T-cell (primary cell): Measurements from ENCODE around the gene HMX2. TPM values are rescaled to one million over a fixed set of nuclear protein-coding genes. Genes with fewer than 3 reads are reported as not detected.

Experiments used
- ATAC-seq, 4 experiments: fragments of 200-7000 bp in 3 of 4; fragments of 150-1000 bp in 1 of 4; cut with Tn5 transposase; replicated peaks in 1 of 4; 1 replicate in 3 of 4; 2 replicates in 1 of 4; pipeline ENCODE4 v1.10.0; 2021; ENCODE audit warnings: moderate library complexity in 3 of 4, mild to moderate bottlenecking in 2 of 4, moderate number of reproducible peaks in 1 of 4
- CTCF ChIA-PET, 2 donors: fragments of 300-600 bp; sonication (Branson Sonifier 250); formaldehyde crosslinking; loops; one replicate each; lab custom pipeline; 2022; ENCODE audit warnings: antibody characterized with exemption in 2 of 2; lab: Charles Lee
- POLR2A ChIA-PET, 2 donors: fragments of 300-600 bp; sonication (Branson Sonifier 250); formaldehyde crosslinking; loops; one replicate each; lab custom pipeline; 2022; ENCODE audit warnings: antibody characterized with exemption in 2 of 2; lab: Charles Lee
- DNase-seq, 35 experiments: peaks; one replicate each; pipeline versions ENCODE4 v3.0.0 to v3.0.0-alpha.2; 2013 to 2023
- H3K27ac ChIP-seq: one replicate; pipeline ENCODE4 v1.5.1; 2013; ENCODE audit warnings: low read length
- H3K27me3 ChIP-seq, 2 experiments: replicated peaks in 1 of 2; 1 replicate in 1 of 2; 2 replicates in 1 of 2; pipeline versions ENCODE4 v1.6.1 to v1.7.0; 2013; ENCODE audit warnings: low read length in 1 of 2, mixed read lengths in 1 of 2; ENCODE audit not compliant: control insufficient read depth in 2 of 2, insufficient read depth in 2 of 2; ENCODE audit errors: extremely low read depth in 1 of 2
- H3K36me3 ChIP-seq, 2 donors: 1 replicate in 1 of 2; 2 replicates in 1 of 2; pipeline versions ENCODE4 v1.6.1 to v1.7.0; 2013; ENCODE audit warnings: low read length in 1 of 2; ENCODE audit not compliant: control insufficient read depth in 2 of 2, insufficient read depth in 1 of 2; ENCODE audit errors: extremely low read depth in 1 of 2
- H3K4me1 ChIP-seq, 2 experiments: 1 replicate in 1 of 2; 2 replicates in 1 of 2; pipeline versions ENCODE4 v1.6.1 to v1.7.0; 2013; ENCODE audit warnings: low read length in 2 of 2, mixed read lengths in 1 of 2; ENCODE audit not compliant: insufficient read depth in 2 of 2, control insufficient read depth in 1 of 2; ENCODE audit errors: extremely low read depth in 1 of 2
- H3K4me3 ChIP-seq, 2 donors: 1 replicate in 1 of 2; 2 replicates in 1 of 2; pipeline versions ENCODE4 v1.5.1 to v1.7.0; 2013; ENCODE audit warnings: mild to moderate bottlenecking in 2 of 2, low read length in 1 of 2, moderate library complexity in 1 of 2; ENCODE audit not compliant: control insufficient read depth in 1 of 2; ENCODE audit errors: extremely low read depth in 1 of 2
- H3K9me3 ChIP-seq: 2 replicates; pipeline ENCODE4 v1.7.0; 2013
- H3K27ac Mint-ChIP-seq, 2 donors: one replicate each; pipeline ENCODE4 v1.8.0; 2020 to 2021; ENCODE audit warnings: mild to moderate bottlenecking in 2 of 2, mixed read lengths in 2 of 2
- H3K27me3 Mint-ChIP-seq, 2 donors: one replicate each; pipeline ENCODE4 v1.8.0; 2021 to 2022; ENCODE audit warnings: mixed read lengths in 2 of 2
- H3K36me3 Mint-ChIP-seq: one replicate; pipeline ENCODE4 v1.8.0; 2021; ENCODE audit warnings: mixed read lengths
- H3K4me1 Mint-ChIP-seq, 3 donors: one replicate each; pipeline ENCODE4 v1.8.0; 2020 to 2022; ENCODE audit warnings: mixed read lengths in 3 of 3, mild to moderate bottlenecking in 1 of 3
- H3K4me3 Mint-ChIP-seq, 3 donors: one replicate each; pipeline ENCODE4 v1.8.0; 2020 to 2022; ENCODE audit warnings: mild to moderate bottlenecking in 3 of 3, mixed read lengths in 3 of 3, moderate library complexity in 3 of 3
- H3K9me3 Mint-ChIP-seq, 3 donors: one replicate each; pipeline ENCODE4 v1.8.0; 2020 to 2022; ENCODE audit warnings: mixed read lengths in 3 of 3
- WGBS: methylation state at CpG from one replicate; pipeline ENCODE4 v1.1.5; 2013; ENCODE audit warnings: missing lambda C conversion rate; ENCODE audit not compliant: insufficient coverage; 5-methylcytosine and 5-hydroxymethylcytosine counted together
- total RNA-seq, 35 experiments: library from RNA in 6 of 35; stranded (reverse) in 6 of 35; fragments of 120-200 nt in 1 of 35; gene quantifications; one replicate each; pipeline versions ENCODE4 v1.2.1 to v1.2.4 and lab custom pipeline; 2013 to 2026

HMX2 gene
- total RNA-seq, 5 donors from 2014 or later (not counting 1 experiment from before 2014, with no cell fraction given): not detected

- peaks cover 10 to 69% of the 10 kb centered on the region in 2 experiments for H3K27me3 ChIP-seq
- WGBS: 6% methylated on average over 67 of the region's 76 CpGs
- Mint-ChIP-seq H3K4me3 (peak overlapping the region; percentile 75 to 77 (median 76)), H3K9me3 (no peaks in the 10 kb centered on the region), H3K27me3 (peaks cover 31 to 57% of the 10 kb centered on the region in 2 donors), H3K27ac (peak overlapping the region in 1 of 2 donors; percentile 34), H3K4me1 (peaks cover 50 to 66% (median 59%) of the 10 kb centered on the region in 3 donors), H3K36me3 (peaks cover 3% of the 10 kb centered on the region)
- peak overlapping the region; percentile 35 to 65 for H3K4me3 ChIP-seq
- H3K36me3 ChIP-seq: no peaks in the 10 kb centered on the region
- POLR2A ChIA-PET: no interaction called here
- no peak for ATAC-seq
- DNase-seq: peak in 17 of 35 experiments; percentile 29 to 66 (median 43)
- CTCF ChIA-PET: interaction anchor here in 1 of 2 donors (0.5 to 2.0 kb wide), 2 partner anchors 15 to 32 kb away, joined by 3 to 4 read pairs; no protein-coding TSS in a partner anchor
- H3K4me1 ChIP-seq: peaks cover 22 to 76% of the 10 kb centered on the region in 2 experiments
- no peak overlapping the region for H3K27ac ChIP-seq
- H3K9me3 ChIP-seq: no peaks in the 10 kb centered on the region
Measured at GRCh38 chr10:123149568-123150270, 1.8 kb downstream of the HMX2 start.

GRCh38 chr10:123150271-123150985 lies 2.5 kb downstream of the HMX2 start:
- ChIA-PET POLR2A (interaction anchor here in 1 of 2 donors (0.5 kb wide), 1 partner anchor 98 kb away, joined by 4 read pairs; no protein-coding TSS in a partner anchor), CTCF (interaction anchor here in 1 of 2 donors (0.5 to 2.0 kb wide), 3 partner anchors 16 to 31 kb away, joined by 3 to 4 read pairs (median 3); no protein-coding TSS in a partner anchor)
- Histone ChIP-seq H3K9me3 (no peaks in the 10 kb centered on the region), H3K4me1 (peaks cover 24 to 73% of the 10 kb centered on the region in 2 experiments), H3K4me3 (peak overlapping the region; percentile 41 to 65), H3K36me3 (no peaks in the 10 kb centered on the region), H3K27ac (no peak overlapping the region), H3K27me3 (peaks cover 10 to 62% of the 10 kb centered on the region in 2 experiments)
- no peak for DNase-seq
- Mint-ChIP-seq H3K4me3 (peak overlapping the region; percentile 75 to 77 (median 76)), H3K27ac (peak overlapping the region in 1 of 2 donors; percentile 34), H3K9me3 (no peaks in the 10 kb centered on the region), H3K36me3 (peaks cover 3% of the 10 kb centered on the region), H3K27me3 (peaks cover 23 to 50% of the 10 kb centered on the region in 2 donors), H3K4me1 (peaks cover 49 to 63% (median 57%) of the 10 kb centered on the region in 3 donors)
- 21% methylated on average over 18 of the region's 34 CpGs for WGBS
- ATAC-seq: no peak

GRCh38 chr10:123150986-123151736 lies 3.2 kb downstream of the HMX2 start:
- DNase-seq (peak in 4 of 35 experiments; percentile 26 to 43 (median 30)), ATAC-seq (no peak)
- Mint-ChIP-seq H3K27me3 (peaks cover 18 to 44% of the 10 kb centered on the region in 2 donors), H3K4me1 (peaks cover 50 to 63% (median 58%) of the 10 kb centered on the region in 3 donors), H3K9me3 (no peaks in the 10 kb centered on the region), H3K27ac (no peak overlapping the region), H3K4me3 (peak overlapping the region; percentile 75 to 77 (median 76)), H3K36me3 (peaks cover 4% of the 10 kb centered on the region)
- H3K36me3 ChIP-seq: peaks cover 0 to 1% of the 10 kb centered on the region in 2 donors
- peak overlapping the region; percentile 41 to 65 for H3K4me3 ChIP-seq
- H3K27ac ChIP-seq: no peak overlapping the region
- 7% methylated on average over 53 of the region's 56 CpGs for WGBS
- ChIA-PET CTCF (interaction anchor here in 1 of 2 donors (0.7 to 2.0 kb wide), 2 partner anchors 17 to 29 kb away, joined by 3 to 4 read pairs; no protein-coding TSS in a partner anchor), POLR2A (interaction anchor here in 1 of 2 donors (0.5 kb wide), 1 partner anchor 97 kb away, joined by 4 read pairs; no protein-coding TSS in a partner anchor)
- H3K4me1 ChIP-seq: peaks cover 28 to 65% of the 10 kb centered on the region in 2 experiments
- no peaks in the 10 kb centered on the region for H3K9me3 ChIP-seq
- peaks cover 10 to 55% of the 10 kb centered on the region in 2 experiments for H3K27me3 ChIP-seq

GRCh38 chr10:123151737-123152135 lies 3.8 kb downstream of the HMX2 start:
- peaks cover 0 to 7% of the 10 kb centered on the region in 2 donors for H3K36me3 ChIP-seq
- no peak for DNase-seq
- H3K4me3 Mint-ChIP-seq: peak overlapping the region; percentile 75 to 77 (median 76)
- H3K27me3 Mint-ChIP-seq: peaks cover 16 to 40% of the 10 kb centered on the region in 2 donors
- no peaks in the 10 kb centered on the region for H3K9me3 Mint-ChIP-seq
- no peak overlapping the region for H3K27ac ChIP-seq
- no peak overlapping the region for H3K27ac Mint-ChIP-seq
- peaks cover 10 to 49% of the 10 kb centered on the region in 2 experiments for H3K27me3 ChIP-seq
- ChIA-PET POLR2A (no interaction called here), CTCF (no interaction called here)
- H3K9me3 ChIP-seq: no peaks in the 10 kb centered on the region
- H3K4me3 ChIP-seq: peak overlapping the region in 1 of 2 donors; percentile 65
- H3K36me3 Mint-ChIP-seq: peaks cover 8% of the 10 kb centered on the region
- WGBS: 100% methylated on average over 2 of the region's 7 CpGs
- ATAC-seq: no peak
- peaks cover 28 to 62% of the 10 kb centered on the region in 2 experiments for H3K4me1 ChIP-seq
- H3K4me1 Mint-ChIP-seq: peaks cover 54 to 66% (median 61%) of the 10 kb centered on the region in 3 donors

- WGBS: 16% methylated on average over 5 of the region's 9 CpGs
- Mint-ChIP-seq H3K9me3 (no peaks in the 10 kb centered on the region), H3K27ac (peak overlapping the region; percentile 99), H3K36me3 (peaks cover 26% of the 10 kb centered on the region), H3K4me3 (peak overlapping the region; percentile 99 to 100 (median 100)), H3K4me1 (peaks cover 66 to 75% (median 73%) of the 10 kb centered on the region in 3 donors), H3K27me3 (peaks cover 10 to 33% of the 10 kb centered on the region in 2 donors)
- peak overlapping the region; percentile 92 to 94 for H3K4me3 ChIP-seq
- ChIA-PET POLR2A (interaction anchor here (0.6 to 0.9 kb wide), 2 partner anchors 17 to 89 kb away, joined by 3 to 5 read pairs; no protein-coding TSS in a partner anchor), CTCF (interaction anchor here in 1 of 2 donors (0.7 to 2.0 kb wide), 4 partner anchors 20 to 1235 kb away, joined by 3 to 8 read pairs (median 4); no protein-coding TSS in a partner anchor)
- H3K4me1 ChIP-seq: peaks cover 34 to 46% of the 10 kb centered on the region in 2 experiments
- no peaks in the 10 kb centered on the region for H3K9me3 ChIP-seq
- ATAC-seq: no peak
- DNase-seq: no peak
- H3K36me3 ChIP-seq: peaks cover 0 to 16% of the 10 kb centered on the region in 2 donors
- peaks cover 7 to 30% of the 10 kb centered on the region in 2 experiments for H3K27me3 ChIP-seq
- peak overlapping the region; percentile 75 for H3K27ac ChIP-seq
Measured at GRCh38 chr10:123153486-123154091, 5.7 kb downstream of the HMX2 start.
